NCI-H1417 (cell line): ENCODE results near the gene NOL3.

Experiments used
- DNase-seq, 3 experiments: peaks; one replicate each; lab custom pipeline; 2025; lab: John Stamatoyannopoulos, UW

The NOL3 gene

DNA sequence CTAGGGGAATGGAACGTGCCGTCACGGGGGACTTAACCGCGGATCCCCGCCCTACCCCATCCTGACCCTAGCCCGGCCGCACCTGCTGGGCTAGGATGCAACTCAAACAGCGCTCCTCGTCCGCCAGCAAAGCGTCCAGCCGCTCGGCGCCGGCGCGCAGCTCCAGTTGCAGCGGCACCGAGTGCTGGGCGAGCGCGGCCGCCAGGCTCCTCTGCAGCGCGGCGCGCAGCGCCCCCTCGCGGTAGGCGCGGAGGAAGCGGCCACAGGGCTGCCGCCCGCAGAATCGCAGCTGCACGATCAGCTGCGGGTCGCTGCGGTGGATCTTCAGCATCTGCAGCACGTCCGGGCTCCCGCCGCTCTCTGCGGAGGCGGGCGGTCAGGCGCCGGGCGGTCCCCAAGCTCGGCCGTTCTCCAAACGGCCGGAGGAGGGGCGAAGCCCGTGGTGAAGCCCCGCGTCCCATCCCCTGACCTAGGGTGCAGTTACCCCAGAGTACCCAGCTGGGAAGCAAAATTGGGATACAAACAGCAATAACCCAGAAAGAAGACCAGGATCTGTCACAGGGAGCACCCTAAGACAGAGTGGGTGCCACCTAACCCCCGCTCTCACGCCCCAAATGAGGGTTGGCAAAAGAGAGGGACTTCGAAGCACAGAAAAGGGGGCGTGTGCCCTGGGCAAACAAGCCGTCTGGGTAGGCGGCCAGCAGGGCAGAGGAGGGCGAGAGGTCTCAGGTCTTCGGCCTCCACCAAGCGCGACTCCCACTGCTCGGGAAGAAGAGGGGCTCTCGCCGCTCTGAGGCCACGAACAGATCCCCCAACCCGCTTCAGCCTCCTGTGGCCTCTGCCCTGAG, 14.8 kb upstream of the NOL3 start:
- DNase-seq = peak; percentile 70 to 79 (median 73)

DNA sequence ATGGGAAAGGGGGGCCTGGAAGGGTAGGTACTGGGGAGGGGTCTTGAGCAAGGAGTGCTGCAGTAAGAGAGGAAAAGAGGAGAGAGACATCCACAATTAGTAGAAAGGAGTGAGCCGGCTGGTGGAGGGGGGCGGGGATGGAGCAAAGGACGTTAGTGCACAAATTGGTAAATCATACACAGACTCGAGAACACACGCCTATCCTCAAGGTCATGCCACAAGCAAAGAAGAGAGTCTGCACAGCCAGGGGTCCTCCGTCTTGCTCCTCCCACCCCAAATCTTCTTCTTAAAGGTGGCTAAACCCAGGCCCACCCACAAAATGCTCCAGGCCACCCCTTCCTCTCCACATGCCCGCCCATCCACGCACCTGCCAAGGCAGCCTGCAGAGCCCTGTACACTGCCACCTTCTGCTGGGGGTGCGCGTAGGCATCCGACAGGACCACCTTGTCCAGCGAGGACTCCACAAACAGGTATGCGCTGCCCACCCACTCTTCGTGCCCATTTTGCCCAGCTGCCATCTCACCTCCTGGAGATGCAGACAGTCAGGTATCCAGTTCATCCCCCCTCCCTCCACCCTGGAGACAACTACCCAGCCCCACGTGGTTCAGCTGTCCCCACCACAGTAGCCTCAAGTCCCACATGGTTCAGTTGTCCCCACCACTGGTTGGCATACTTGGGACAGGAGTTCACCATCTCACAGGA, 14.0 kb upstream of the NOL3 start:
- DNase-seq = no peak

DNA sequence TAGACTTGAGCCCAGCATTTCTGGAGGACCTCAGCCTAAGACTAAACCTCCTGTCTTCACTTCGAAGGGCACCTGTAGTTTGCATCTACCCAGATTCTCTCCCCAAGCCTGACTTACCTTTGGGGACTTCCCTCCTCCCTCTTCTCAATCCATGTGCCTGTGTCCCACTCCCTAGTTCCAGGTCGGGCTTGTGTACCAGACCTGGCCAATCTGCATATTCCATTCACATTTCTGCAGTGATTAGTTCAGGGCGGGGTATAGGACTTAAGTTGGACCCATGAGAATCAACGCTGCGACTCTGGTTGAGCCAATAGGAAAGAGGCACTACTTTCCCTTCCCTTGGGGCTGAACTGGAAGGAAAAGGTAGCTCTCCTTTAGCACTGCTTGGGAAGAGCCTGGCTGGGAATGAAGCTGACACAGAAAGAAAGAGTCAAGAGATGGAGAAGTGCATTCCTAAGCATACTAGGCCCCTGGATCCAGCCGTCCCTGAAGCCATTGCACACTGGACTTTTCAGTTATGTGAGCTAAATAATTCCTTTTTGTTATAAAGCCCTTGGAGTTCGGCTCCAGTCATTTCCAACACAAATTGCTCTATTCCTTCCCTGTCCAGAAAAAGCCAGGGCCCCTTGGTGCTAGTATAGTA, 13.1 kb upstream of the NOL3 start:
- DNase-seq = no peak

DNA sequence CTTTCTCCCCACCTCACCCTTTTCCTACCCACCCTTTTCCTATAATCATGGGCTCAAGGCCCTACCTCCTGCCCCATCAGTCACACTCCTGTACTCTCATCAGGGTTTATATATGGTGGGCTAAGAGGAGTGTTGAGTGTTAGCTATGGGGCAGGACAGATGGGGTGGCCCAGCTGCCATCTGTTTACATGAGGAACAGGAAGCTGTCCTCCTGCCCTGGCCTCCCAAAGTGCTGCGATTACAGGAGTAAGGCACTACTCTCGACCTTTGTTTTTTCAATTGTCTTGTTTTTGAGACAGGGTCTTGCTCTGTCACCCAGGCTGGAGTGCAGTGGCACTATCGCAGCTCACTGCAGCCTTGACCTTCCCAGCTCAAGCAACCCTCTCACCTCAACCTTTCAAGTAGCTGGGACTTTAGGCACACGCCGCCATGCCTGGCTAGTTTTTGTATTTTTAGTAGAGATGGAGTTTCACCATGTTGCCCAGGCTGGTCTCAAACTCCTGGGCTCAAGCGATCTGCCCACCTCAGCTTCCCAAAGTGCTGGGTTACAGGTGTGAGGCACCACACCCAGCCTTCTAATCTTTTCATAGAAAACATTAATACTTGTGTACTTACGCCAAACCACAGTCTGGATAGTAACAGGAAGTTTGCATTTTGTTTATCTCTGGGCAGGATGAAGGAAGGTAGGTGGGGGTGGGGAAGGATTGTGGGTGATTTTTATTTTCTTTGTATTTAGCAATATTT, 12.3 kb upstream of the NOL3 start:
- DNase-seq = no peak

DNA sequence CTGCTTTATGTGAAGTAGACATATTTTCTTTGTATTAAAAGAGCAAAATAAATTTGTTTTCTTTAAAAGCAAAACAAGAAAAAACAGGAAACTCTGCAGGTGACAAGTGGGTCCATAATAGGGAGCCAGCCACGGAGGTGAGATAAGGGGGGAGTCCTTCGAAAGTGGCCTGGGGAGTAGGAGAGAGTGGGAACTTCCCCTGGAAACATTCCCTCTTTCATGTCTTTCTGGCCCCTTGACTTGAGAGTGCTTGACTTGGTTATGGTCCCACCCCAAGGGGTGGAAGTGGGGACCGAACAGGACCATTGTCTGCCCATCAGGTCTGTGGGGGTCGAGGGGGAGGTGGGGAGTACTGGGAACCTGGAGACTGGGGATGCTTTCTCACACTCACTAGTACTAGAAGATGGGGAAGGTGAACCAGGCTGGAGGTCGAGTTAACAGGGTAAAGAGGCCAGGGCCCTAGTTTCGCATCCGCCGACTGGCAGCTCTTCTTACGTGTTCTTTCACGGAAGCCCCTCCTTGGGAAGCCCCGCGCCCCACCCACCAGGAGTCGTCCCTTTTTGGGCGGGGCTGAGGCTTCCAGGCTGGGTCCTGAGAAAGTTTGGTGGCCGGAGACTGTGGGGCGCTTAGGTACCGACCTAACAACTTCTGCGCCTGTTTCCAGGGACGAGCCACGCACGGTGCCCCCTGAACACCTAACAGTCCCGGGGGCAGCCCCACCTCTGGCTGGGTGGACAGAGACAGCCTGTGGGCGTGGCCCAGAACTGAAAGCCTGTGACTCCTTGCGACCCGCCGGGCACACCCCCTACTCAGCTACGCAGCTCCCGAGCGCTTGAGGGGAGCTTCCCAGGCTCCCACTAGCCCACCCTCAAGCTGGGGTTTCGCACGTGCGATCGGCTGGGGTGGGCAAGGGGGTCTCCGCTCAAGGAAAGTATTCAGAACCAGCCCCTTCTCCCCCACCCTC, 11.4 kb upstream of the NOL3 start:
- peak in 1 of 3 experiments; percentile 29 for DNase-seq

DNA sequence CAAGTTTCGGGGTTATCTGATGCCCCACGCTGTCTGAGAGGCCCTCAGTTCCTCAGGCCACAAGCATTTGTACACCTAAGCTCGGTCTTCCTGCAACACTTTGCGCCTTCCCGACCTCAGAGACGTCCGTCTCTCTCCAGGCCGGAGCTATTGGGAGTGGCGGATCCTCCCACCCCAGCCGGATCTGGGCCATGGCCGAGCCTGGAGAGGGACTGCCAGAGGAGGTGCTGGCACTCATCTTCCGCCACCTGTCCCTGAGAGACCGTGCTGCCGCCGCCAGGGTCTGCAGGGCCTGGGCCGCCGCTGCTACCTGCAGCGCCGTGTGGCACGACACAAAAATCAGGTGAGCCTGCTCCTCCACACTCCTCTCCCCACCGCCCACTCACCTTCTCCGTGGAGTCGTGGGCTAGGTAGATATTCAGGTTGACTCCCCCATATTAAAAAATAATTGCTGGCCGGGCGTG, 8.7 kb upstream of the NOL3 start:
- no peak for DNase-seq

DNA sequence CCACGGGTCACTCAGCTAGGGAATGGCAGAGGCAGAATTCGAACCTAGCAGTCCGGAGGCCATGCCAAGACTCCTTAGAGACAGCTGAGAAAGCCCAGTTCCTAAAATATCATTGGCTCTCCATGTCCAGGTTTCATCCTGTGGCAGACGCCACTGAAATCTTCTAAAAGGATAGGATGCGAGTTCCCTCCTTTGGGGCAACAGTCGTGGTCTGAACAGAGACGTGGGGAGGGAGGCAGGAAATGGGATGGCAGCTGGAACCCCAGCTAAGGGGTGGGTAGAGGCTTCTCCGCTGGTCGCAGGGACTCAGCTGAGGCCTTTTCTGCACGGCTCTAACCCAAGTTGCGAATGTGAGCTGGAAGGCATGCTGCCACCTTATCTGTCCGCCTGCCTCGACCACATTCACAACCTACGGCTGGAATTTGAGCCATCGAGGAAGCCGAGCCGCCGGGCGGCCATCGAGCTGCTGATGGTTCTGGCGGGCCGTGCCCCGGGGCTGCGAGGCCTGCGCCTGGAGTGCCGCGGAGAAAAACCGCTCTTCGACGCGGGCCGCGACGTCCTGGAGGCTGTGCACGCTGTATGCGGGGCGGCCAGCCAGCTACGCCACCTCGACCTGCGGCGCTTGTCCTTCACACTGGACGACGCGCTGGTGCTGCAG, 7.7 kb upstream of the NOL3 start:
- no peak for DNase-seq

DNA sequence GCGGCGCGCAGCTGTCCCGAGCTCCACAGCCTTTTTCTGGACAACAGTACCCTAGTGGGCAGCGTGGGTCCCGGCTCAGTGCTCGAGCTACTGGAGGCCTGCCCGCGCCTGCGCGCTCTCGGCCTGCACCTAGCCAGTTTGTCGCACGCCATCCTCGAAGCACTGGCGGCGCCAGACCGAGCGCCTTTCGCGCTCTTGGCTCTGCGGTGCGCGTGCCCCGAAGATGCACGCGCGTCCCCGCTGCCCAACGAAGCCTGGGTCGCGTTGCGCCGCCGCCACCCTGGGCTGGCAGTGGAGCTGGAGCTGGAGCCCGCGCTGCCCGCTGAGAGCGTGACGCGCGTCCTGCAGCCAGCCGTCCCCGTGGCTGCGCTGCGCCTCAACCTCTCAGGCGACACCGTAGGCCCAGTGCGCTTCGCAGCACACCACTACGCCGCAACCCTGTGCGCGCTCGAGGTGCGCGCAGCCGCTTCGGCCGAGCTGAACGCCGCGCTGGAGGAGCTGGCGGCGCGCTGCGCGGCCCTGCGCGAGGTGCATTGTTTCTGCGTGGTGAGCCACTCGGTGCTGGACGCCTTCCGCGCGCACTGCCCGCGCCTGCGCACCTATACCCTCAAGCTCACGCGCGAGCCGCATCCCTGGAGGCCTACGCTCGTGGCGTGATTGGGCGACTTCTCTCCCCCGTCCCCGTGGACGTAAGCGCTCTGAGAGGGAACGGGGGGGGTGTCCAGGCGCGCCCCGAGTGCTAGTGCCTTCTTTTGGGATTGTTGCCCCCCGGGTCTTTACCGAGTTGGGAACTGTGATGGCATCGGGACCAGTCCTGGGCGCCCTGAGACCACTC, 7.0 kb upstream of the NOL3 start:
- peak; percentile 78 to 98 (median 92) for DNase-seq

DNA sequence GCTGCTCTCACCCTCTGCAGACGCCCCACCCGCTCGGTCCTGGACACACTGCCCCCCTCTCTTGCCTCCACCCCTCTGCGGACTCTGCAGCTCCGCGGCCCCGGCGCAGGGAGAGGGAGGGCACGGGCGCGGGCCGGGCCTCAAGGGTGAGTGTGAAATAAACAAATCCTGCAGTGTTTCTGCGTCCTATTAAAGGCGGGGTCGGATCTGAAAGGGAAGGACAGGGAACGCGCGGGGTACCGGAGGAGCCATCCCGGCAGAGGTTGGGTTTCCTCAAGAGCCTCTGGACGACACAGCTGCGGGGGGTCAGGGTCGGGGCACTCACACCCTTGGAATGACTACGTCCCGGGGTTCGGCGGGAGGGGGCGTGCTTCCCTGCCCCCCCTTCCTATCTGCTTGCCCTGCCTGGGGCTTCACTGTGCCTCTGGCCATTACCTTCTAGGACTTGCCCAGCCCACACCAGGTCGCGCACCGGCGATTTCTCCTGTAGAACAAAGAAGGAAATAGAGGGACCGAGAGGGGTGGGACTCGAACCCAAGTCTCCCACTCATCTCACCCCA, 6.3 kb upstream of the NOL3 start:
- DNase-seq = peak; percentile 14 to 84 (median 78)

DNA sequence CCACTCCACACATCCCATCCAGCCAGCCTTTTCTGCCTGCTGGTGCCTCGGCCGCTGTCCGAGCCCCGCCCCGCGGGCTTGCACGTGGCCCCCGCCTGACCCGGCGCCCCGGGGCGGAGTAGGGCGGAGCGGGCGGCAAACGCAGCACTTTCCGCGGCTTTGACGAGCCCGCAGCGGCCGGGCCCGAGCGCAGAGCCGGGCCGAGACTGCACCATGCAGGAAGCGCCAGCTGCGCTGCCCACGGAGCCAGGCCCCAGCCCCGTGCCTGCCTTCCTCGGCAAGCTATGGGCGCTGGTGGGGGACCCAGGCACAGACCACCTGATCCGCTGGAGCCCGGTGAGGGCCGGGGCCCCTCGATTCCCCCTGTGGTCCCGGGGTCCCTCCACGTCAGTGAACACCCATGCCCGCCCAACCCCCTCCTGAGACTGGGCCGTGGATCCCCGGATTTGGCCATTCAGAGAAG, 5.7 kb upstream of the NOL3 start, which contains the start of gene HSF4:
TSS of gene HSF4 (plus strand) at position 147 of the 463 bp plus-strand sequence. CDS start at position 214, 67 bp downstream.
- DNase-seq = peak; percentile 19 to 69 (median 59)

DNA sequence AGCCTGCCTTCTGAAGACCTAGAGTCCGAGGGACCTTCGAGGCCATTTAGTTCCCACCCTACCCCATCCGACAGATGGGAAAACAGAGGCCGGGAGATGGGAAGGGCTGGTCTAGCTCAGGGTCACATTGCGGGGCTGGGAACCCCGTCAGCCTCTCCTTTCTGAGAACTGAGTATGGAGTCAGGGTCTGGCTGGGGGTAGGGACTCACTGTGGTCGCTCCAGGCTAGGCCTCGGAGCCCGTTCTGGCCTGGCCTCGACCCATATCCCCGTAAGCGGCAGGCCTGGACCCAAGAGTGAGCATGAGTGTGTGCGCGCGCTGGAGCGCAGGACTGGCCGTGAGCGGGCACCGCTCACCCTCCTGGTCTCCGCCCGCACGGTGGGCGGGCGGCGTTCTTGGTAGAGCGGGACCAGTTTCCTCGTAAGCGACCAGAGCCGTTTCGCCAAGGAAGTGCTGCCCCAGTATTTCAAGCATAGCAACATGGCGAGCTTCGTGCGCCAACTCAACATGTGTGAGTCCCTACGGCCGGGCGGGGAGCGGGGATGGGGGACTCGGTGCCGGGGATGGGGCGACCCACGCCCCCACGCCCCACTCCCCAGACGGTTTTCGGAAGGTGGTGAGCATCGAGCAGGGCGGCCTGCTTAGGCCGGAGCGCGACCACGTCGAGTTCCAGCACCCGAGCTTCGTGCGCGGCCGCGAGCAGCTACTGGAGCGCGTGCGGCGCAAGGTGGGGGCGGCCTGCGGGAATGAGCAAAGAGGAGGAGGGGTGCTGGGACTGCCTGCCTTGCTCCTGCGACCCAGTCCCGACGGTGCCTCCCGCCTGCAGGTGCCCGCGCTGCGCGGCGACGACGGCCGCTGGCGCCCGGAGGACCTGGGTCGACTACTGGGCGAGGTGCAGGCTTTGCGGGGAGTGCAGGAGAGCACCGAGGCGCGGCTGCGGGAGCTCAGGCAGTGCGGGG, 4.9 kb upstream of the NOL3 start:
- no peak for DNase-seq

DNA sequence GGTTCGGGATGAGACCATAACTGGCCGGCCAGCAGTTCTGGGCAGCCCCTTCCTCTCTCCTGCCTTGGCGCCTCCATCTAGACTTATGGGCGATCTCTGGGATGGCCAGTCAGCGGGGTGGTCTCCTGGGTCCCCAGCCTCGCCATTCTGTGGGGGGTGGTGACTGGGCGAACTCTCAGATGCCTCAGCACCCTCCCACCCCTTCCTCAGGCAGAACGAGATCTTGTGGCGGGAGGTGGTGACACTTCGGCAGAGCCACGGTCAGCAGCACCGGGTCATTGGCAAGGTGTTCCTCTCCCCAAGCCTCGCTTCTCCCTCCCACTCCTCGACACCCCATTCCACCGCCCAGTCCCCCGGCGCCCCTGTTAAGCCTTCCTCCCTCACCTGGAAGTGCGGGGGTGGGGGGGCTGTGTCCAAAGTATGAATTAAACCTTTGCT, 4.2 kb upstream of the NOL3 start:
- no peak for DNase-seq

DNA sequence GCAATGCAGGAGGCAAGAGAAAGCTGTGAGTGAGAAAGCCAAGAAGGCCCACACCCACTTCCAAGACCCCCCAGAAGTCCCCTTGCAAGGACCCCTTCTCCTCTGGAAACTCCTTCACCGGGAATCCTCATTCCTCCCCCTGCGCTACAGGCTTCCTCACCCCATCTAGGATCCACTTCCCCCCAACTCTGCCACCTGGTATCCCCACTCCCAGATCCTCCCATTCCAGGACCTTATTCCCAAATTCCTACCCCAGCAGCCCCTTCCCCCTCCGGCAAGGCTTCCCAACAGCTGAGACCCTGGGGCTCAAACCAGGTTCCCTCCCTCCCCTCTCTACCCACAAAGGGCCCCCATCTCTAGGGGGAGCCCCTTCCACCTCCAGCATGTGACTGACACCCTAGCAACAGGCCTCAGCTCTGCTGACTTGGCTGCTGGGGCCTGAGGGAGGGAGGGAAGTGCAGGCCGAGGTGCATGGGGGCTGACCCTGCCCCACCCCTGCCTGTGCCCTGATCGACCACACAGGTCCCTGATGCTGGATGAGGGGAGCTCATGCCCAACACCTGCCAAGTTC, 3.7 kb upstream of the NOL3 start:
- no peak for DNase-seq

DNA sequence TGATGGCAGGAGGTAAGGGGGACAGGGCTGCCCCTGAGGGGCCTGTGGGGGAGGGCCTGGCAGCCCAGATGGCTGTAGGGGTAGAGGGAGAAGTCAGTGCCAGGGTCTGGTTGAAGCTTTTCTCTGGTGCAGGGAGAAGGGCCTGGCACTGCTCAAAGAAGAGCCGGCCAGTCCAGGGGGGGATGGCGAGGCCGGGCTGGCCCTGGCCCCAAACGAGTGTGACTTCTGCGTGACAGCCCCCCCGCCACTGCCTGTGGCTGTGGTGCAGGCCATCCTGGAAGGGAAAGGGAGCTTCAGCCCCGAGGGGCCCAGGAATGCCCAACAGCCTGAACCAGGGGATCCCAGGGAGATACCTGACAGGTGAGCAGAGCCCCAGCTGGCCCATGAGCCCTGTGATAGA, 2.8 kb upstream of the NOL3 start:
- no peak for DNase-seq

DNA sequence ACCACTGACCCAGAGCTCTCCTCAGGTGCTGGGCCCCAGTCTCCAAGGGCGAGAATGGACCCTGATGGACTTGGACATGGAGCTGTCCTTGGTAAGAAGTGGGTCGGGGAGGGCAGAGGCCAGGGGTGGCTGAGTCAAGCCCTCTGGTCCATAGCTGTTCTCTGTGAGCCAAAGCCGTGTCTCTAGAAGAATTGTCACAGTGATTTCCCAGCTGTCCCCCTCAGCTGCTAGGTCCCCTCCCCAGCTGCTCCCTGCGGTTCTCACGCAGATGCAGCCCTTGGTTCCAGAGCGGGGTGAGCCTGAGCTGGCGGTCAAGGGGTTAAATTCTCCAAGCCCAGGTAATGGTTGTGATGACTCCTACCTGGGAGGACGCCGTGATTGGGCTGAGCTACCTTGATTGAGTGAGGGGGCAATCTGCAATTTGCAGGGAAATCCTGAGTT, 1.3 kb upstream of the NOL3 start:
- no peak for DNase-seq

DNA sequence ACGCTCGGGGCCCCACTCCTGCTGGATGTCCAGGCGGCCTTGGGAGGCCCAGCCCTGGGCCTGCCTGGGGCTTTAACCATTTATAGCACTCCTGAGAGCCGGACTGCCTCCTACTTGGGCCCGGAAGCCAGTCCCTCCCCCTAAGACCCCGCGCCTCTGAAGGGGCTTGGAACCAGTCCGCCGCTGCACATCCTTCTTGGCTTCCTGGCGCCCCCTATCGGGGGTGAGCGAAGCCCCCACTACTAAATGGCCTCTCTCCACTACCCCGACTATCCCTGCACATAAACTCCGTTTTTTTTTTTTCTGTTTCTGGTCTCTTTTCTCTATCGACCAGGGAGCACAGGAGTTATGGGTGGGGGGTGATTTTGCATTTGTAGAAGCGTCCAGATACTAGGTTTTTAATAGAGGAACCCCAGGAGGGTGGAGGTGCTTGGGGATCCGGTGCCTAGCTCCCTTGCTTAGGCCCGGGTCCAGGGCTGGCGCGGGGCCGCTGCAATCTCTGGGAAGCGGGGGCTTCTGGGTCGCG, 633 bp upstream of the NOL3 start:
- DNase-seq = peak in 1 of 3 experiments; percentile 39
